Astrocyte (in vitro differentiated cells and primary cell): Measurements from ENCODE around the gene EEF2KMT. TPM values are rescaled to one million over a fixed set of nuclear protein-coding genes. Genes with fewer than 3 reads are reported as not detected.

Experiments
- DNase-seq: peaks from one replicate; pipeline ENCODE4 v3.0.0-alpha.2; 2010; ENCODE audit warnings: low read depth
- FAIRE-seq: peaks from 2 replicates; lab custom pipeline; 2011; peaks lifted over from hg19 to GRCh38; lab: Jason Lieb, UNC
- H2AFZ ChIP-seq: 2 replicates; pipeline ENCODE4 v1.6.0; 2012; ENCODE audit warnings: low read depth, low read length, inconsistent platforms
- H3K27ac ChIP-seq: 2 replicates; pipeline ENCODE4 v1.5.1; 2011; ENCODE audit warnings: low read depth, low read length, inconsistent platforms
- H3K27me3 ChIP-seq: 2 replicates; pipeline ENCODE4 v1.6.0; 2011; ENCODE audit warnings: low read length, inconsistent platforms; ENCODE audit not compliant: insufficient read depth
- H3K36me3 ChIP-seq: 2 replicates; pipeline ENCODE4 v1.5.1; 2011; ENCODE audit warnings: low read length, inconsistent platforms; ENCODE audit not compliant: insufficient read depth
- H3K4me1 ChIP-seq: 2 replicates; pipeline ENCODE4 v1.5.1; 2011; ENCODE audit warnings: low read length, inconsistent platforms; ENCODE audit not compliant: insufficient read depth
- H3K4me2 ChIP-seq: 2 replicates; pipeline ENCODE4 v1.6.0; 2012; ENCODE audit warnings: low read length, inconsistent platforms
- H3K4me3 ChIP-seq: 2 replicates; pipeline ENCODE4 v1.5.1; 2011; ENCODE audit warnings: low read depth, mild to moderate bottlenecking, low read length, inconsistent platforms; ENCODE audit not compliant: insufficient read depth
- H3K79me2 ChIP-seq: 2 replicates; pipeline ENCODE4 v1.6.0; 2012; ENCODE audit warnings: mild to moderate bottlenecking, low read length, inconsistent platforms; ENCODE audit not compliant: insufficient read depth
- H3K9ac ChIP-seq: 2 replicates; pipeline ENCODE4 v1.6.0; 2012; ENCODE audit warnings: mild to moderate bottlenecking, low read length, inconsistent platforms
- H3K9me3 ChIP-seq: 2 replicates; pipeline ENCODE4 v1.5.1; 2012; ENCODE audit warnings: low read depth, mild to moderate bottlenecking, low read length, inconsistent platforms; ENCODE audit not compliant: insufficient read depth
- H4K20me1 ChIP-seq: 2 replicates; pipeline ENCODE4 v1.6.0; 2012; ENCODE audit warnings: low read length, inconsistent platforms; ENCODE audit not compliant: insufficient read depth
- H3K27ac Mint-ChIP-seq: one replicate; pipeline ENCODE4 v1.8.0; 2021; ENCODE audit warnings: mild to moderate bottlenecking, mixed read lengths; ENCODE audit not compliant: unreplicated experiment
- H3K27me3 Mint-ChIP-seq: one replicate; pipeline ENCODE4 v1.8.0; 2021; ENCODE audit warnings: low read depth, mixed read lengths; ENCODE audit not compliant: unreplicated experiment
- H3K36me3 Mint-ChIP-seq: one replicate; pipeline ENCODE4 v1.8.0; 2021; ENCODE audit warnings: low read depth, mixed read lengths; ENCODE audit not compliant: unreplicated experiment
- H3K4me1 Mint-ChIP-seq: one replicate; pipeline ENCODE4 v1.8.0; 2021; ENCODE audit warnings: low read depth, mixed read lengths; ENCODE audit not compliant: unreplicated experiment
- H3K4me3 Mint-ChIP-seq: one replicate; pipeline ENCODE4 v1.8.0; 2021; ENCODE audit warnings: mild to moderate bottlenecking, moderate library complexity, mixed read lengths; ENCODE audit not compliant: unreplicated experiment
- H3K9me3 Mint-ChIP-seq: one replicate; pipeline ENCODE4 v1.8.0; 2021; ENCODE audit warnings: mild to moderate bottlenecking, mixed read lengths; ENCODE audit not compliant: unreplicated experiment
- CTCF ChIP-seq: IDR thresholded peaks from 2 replicates; pipeline ENCODE4 v1.5.1; 2011; ENCODE audit warnings: low read depth, mild to moderate bottlenecking, inconsistent platforms, low read length, moderate library complexity; ENCODE audit not compliant: insufficient read depth
- EZH2 ChIP-seq: IDR thresholded peaks from 2 replicates; pipeline ENCODE4 v1.6.1; 2012; ENCODE audit warnings: mild to moderate bottlenecking, low read length, inconsistent platforms; ENCODE audit not compliant: insufficient read depth
- total RNA-seq: library from RNA; stranded (reverse); gene quantifications from 2 replicates; pipeline ENCODE4 v1.2.1, GENCODE V29; 2021

EEF2KMT gene
- total RNA-seq, 1 donor from 2014 or later: 9.2 TPM

- no peaks in the 10 kb centered on the region for H3K9me3 Mint-ChIP-seq
- TF ChIP-seq EZH2 (no peak), CTCF (no peak)
- no peaks in the 10 kb centered on the region for H3K9me3 ChIP-seq
- H3K4me1 ChIP-seq: no peaks in the 10 kb centered on the region
- no peak overlapping the region for H3K4me3 ChIP-seq
- no peaks in the 10 kb centered on the region for H3K79me2 ChIP-seq
- H3K36me3 ChIP-seq: no peaks in the 10 kb centered on the region
- DNase-seq: no peak
- H3K27ac ChIP-seq: no peak overlapping the region
- H4K20me1 ChIP-seq: no peaks in the 10 kb centered on the region
- no peak overlapping the region for H3K27ac Mint-ChIP-seq
- H3K4me3 Mint-ChIP-seq: no peak overlapping the region
- no peak overlapping the region for H3K4me2 ChIP-seq
- H3K9ac ChIP-seq: no peak overlapping the region
- H3K27me3 Mint-ChIP-seq: peaks cover 21% of the 10 kb centered on the region
- no peak for FAIRE-seq
- H2AFZ ChIP-seq: no peak overlapping the region
- H3K36me3 Mint-ChIP-seq: no peaks in the 10 kb centered on the region
- H3K4me1 Mint-ChIP-seq: no peaks in the 10 kb centered on the region
- H3K27me3 ChIP-seq: peaks cover 29% of the 10 kb centered on the region
Observed at GRCh38 chr16:5064915-5065314, 32.7 kb downstream of the EEF2KMT start.

GRCh38 chr16:5062790-5063765 is 34.5 kb downstream of the EEF2KMT start:
- H3K9ac ChIP-seq: no peak overlapping the region
- DNase-seq (no peak), FAIRE-seq (no peak)
- H3K4me3 ChIP-seq: no peak overlapping the region
- no peak overlapping the region for H2AFZ ChIP-seq
- no peaks in the 10 kb centered on the region for H3K9me3 ChIP-seq
- no peaks in the 10 kb centered on the region for H4K20me1 ChIP-seq
- H3K4me3 Mint-ChIP-seq: no peak overlapping the region
- H3K9me3 Mint-ChIP-seq: no peaks in the 10 kb centered on the region
- H3K27ac Mint-ChIP-seq: no peak overlapping the region
- no peaks in the 10 kb centered on the region for H3K36me3 Mint-ChIP-seq
- H3K27me3 Mint-ChIP-seq: peaks cover 21% of the 10 kb centered on the region
- H3K27me3 ChIP-seq: peaks cover 29% of the 10 kb centered on the region
- TF ChIP-seq CTCF: no peak
- TF ChIP-seq EZH2: no peak
- no peaks in the 10 kb centered on the region for H3K4me1 ChIP-seq
- H3K79me2 ChIP-seq: no peaks in the 10 kb centered on the region
- H3K4me1 Mint-ChIP-seq: peaks cover 2% of the 10 kb centered on the region
- H3K27ac ChIP-seq: no peak overlapping the region
- H3K36me3 ChIP-seq: no peaks in the 10 kb centered on the region
- H3K4me2 ChIP-seq: no peak overlapping the region

- DNase-seq (no peak), FAIRE-seq (no peak)
- TF ChIP-seq EZH2: no peak
- no peak for TF ChIP-seq CTCF
- Mint-ChIP-seq H3K36me3 (no peaks in the 10 kb centered on the region), H3K27me3 (peaks cover 19% of the 10 kb centered on the region), H3K4me3 (no peak overlapping the region), H3K4me1 (peaks cover 2% of the 10 kb centered on the region), H3K9me3 (no peaks in the 10 kb centered on the region), H3K27ac (no peak overlapping the region)
- no peak overlapping the region for H3K4me3 ChIP-seq
- no peak overlapping the region for H2AFZ ChIP-seq
- no peak overlapping the region for H3K27ac ChIP-seq
- peaks cover 26% of the 10 kb centered on the region for H3K27me3 ChIP-seq
- no peak overlapping the region for H3K4me2 ChIP-seq
- no peaks in the 10 kb centered on the region for H4K20me1 ChIP-seq
- no peaks in the 10 kb centered on the region for H3K4me1 ChIP-seq
- H3K9ac ChIP-seq: no peak overlapping the region
- no peaks in the 10 kb centered on the region for H3K79me2 ChIP-seq
- H3K36me3 ChIP-seq: no peaks in the 10 kb centered on the region
- no peaks in the 10 kb centered on the region for H3K9me3 ChIP-seq
Observed at GRCh38 chr16:5062051-5062450, 35.5 kb downstream of the EEF2KMT start.
